Activated CD4-positive, alpha-beta T cell treated with anti-CD3 and anti-CD28 coated beads, Interleukin-10, Interleukin-2, amounts not matched to agents 100 ng/mL and 50 ng/mL, durations not matched to agents 16 hours and 8 hours (primary cell): ENCODE data around the gene LCN6.
"Not testable (repeated sequence)": the region's sequence is repeated elsewhere in the genome, so short reads cannot be mapped to it uniquely, and the experiment has no call there.

Source experiments
- DNase-seq: peaks from one replicate; pipeline ENCODE4 v3.0.0-alpha.2; 2020

LCN6 gene

GRCh38 chr9:136722093-136722968, 26.0 kb downstream of the LCN6 start:
- peak; percentile 45 for DNase-seq

GRCh38 chr9:136721339-136722092, 26.8 kb downstream of the LCN6 start:
- DNase-seq = peak; percentile 40

- DNase-seq = no peak
Observed at GRCh38 chr9:136720898-136721338, 27.4 kb downstream of the LCN6 start.

- DNase-seq = no peak
Observed at GRCh38 chr9:136720251-136720897, 28.0 kb downstream of the LCN6 start.

- DNase-seq = no peak
Observed at GRCh38 chr9:136719195-136719880, 29.0 kb downstream of the LCN6 start.

GRCh38 chr9:136718345-136719194, 29.8 kb downstream of the LCN6 start:
- no peak for DNase-seq

- DNase-seq = no peak
Observed at GRCh38 chr9:136717399-136717798, 30.9 kb downstream of the LCN6 start.

- DNase-seq = no peak
Observed at GRCh38 chr9:136714893-136715274, 33.4 kb downstream of the LCN6 start.

GRCh38 chr9:136714096-136714892, 34.0 kb downstream of the LCN6 start:
- no peak for DNase-seq

- no peak for DNase-seq
Observed at GRCh38 chr9:136713550-136713949, 34.8 kb downstream of the LCN6 start.

GRCh38 chr9:136712690-136713544, 35.4 kb downstream of the LCN6 start:
- no peak for DNase-seq

- no peak for DNase-seq
Observed at GRCh38 chr9:136711751-136712689, 36.3 kb downstream of the LCN6 start, which contains the start of gene DIPK1B. DIPK1B (plus strand) TSS chr9:136712572; CDS start chr9:136712666, 94 bp downstream.

GRCh38 chr9:136711219-136711648, 37.1 kb downstream of the LCN6 start:
- not testable (repeated sequence) for DNase-seq

- no peak for DNase-seq
Observed at GRCh38 chr9:136710543-136710942, 37.8 kb downstream of the LCN6 start.

GRCh38 chr9:136709454-136710109, 38.7 kb downstream of the LCN6 start:
- no peak for DNase-seq

- no peak for DNase-seq
Observed at GRCh38 chr9:136707849-136708517, 40.3 kb downstream of the LCN6 start.

GRCh38 chr9:136707011-136707410, 41.3 kb downstream of the LCN6 start:
- DNase-seq = no peak
